ENCODE results near the gene SOX5. TPM values are rescaled to one million over a fixed set of nuclear protein-coding genes. Genes with fewer than 3 reads are reported as not detected.
"Not testable (repeated sequence)": the region's sequence is repeated elsewhere in the genome, so short reads cannot be mapped to it uniquely, and the experiment has no call there.

Gene SOX5
- polyA plus RNA-seq, 1 experiment: 6.7 TPM

GRCh38 chr12:23503544-23503943 is 445.9 kb downstream of the SOX5 start:
- no peak for DNase-seq (ENCODE audit: low read depth, low spot score)
- Histone ChIP-seq H3K27ac (ENCODE audit: low read depth, low read length) (no peak overlapping the region), H3K9me3 (ENCODE audit: control insufficient read depth, insufficient read depth, low read length) (no peaks in the 10 kb centered on the region), H3K4me3 (ENCODE audit: low read depth, low read length) (no peak overlapping the region), H3K27me3 (ENCODE audit: control insufficient read depth, insufficient read depth, low read length) (no peaks in the 10 kb centered on the region)
- POLR2A ChIA-PET: no interaction called here
- CTCF ChIA-PET: no interaction called here
- TF ChIP-seq CTCF (IDR thresholded peaks at IDR 0.05; ENCODE audit: low read depth, low read length): no peak

DNA sequence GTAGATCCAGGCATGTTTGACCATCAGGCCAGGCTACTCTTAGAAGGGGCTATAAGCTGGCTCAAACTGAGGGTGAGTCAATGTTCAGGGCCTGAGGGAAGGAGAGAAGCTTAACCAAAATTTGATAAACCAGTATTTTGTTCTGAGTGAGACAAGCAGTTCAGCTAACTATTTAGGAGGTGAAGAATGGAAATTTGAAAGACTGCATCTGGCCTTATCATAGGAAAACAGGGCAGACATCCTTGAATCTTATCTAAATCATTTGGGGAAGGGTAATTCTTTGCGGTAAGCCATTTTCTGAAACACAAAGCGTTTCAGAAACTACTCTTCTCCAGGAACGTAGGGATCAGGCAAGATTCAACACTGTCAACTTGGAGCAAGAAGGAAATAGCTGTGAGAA is 447.2 kb downstream of the SOX5 start:
- no peak for TF ChIP-seq CTCF (IDR thresholded peaks at IDR 0.05; ENCODE audit: low read depth, low read length)
- Histone ChIP-seq H3K27me3 (ENCODE audit: control insufficient read depth, insufficient read depth, low read length) (no peaks in the 10 kb centered on the region), H3K4me3 (ENCODE audit: low read depth, low read length) (no peak overlapping the region), H3K9me3 (ENCODE audit: control insufficient read depth, insufficient read depth, low read length) (no peaks in the 10 kb centered on the region), H3K27ac (ENCODE audit: low read depth, low read length) (no peak overlapping the region)
- DNase-seq (ENCODE audit: low read depth, low spot score): no peak
- ChIA-PET POLR2A (no interaction called here), CTCF (no interaction called here)

DNA sequence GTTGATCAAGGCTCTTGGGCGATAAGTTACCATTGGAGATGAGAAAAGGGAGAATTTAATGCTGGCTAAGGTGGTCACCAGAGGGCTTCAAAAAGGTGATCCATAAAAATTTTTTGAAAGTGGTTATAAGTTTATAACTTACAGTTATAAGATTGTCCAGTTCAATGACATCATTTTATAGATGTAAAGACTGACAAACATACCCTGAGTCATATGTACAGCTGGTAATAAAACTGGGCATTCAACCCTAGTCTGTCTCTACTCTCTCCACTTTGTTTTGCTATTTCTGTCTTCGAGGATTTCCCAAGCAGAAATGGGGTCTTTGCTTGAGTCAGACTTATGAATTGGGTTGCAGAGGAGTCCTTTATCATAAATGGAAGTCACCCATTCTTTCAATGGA is 454.0 kb downstream of the SOX5 start:
- ChIA-PET POLR2A (no interaction called here), CTCF (no interaction called here)
- H3K4me3 ChIP-seq (ENCODE audit: low read depth, low read length): no peak overlapping the region
- DNase-seq (ENCODE audit: low read depth, low spot score): no peak
- no peaks in the 10 kb centered on the region for H3K27me3 ChIP-seq (ENCODE audit: control insufficient read depth, insufficient read depth, low read length)
- no peaks in the 10 kb centered on the region for H3K9me3 ChIP-seq (ENCODE audit: control insufficient read depth, insufficient read depth, low read length)
- no peak overlapping the region for H3K27ac ChIP-seq (ENCODE audit: low read depth, low read length)
- no peak for TF ChIP-seq CTCF (IDR thresholded peaks at IDR 0.05; ENCODE audit: low read depth, low read length)

- Histone ChIP-seq H3K9me3 (ENCODE audit: control insufficient read depth, insufficient read depth, low read length) (no peaks in the 10 kb centered on the region), H3K4me3 (ENCODE audit: low read depth, low read length) (no peak overlapping the region), H3K27ac (ENCODE audit: low read depth, low read length) (no peak overlapping the region), H3K27me3 (ENCODE audit: control insufficient read depth, insufficient read depth, low read length) (no peaks in the 10 kb centered on the region)
- TF ChIP-seq CTCF (IDR thresholded peaks at IDR 0.05; ENCODE audit: low read depth, low read length): no peak
- no peak for DNase-seq (ENCODE audit: low read depth, low spot score)
- ChIA-PET POLR2A (no interaction called here), CTCF (no interaction called here)
These were observed 455.8 kb downstream of the SOX5 start for GRCh38 chr12:23493672-23494071.

GRCh38 chr12:23491029-23491428 is 458.4 kb downstream of the SOX5 start:
- POLR2A ChIA-PET; CTCF ChIA-PET; H3K4me3 ChIP-seq (ENCODE audit: low read depth, low read length); DNase-seq (ENCODE audit: low read depth, low spot score); H3K27ac ChIP-seq (ENCODE audit: low read depth, low read length); H3K27me3 ChIP-seq (ENCODE audit: control insufficient read depth, insufficient read depth, low read length); H3K9me3 ChIP-seq (ENCODE audit: control insufficient read depth, insufficient read depth, low read length): not testable (repeated sequence)

DNA sequence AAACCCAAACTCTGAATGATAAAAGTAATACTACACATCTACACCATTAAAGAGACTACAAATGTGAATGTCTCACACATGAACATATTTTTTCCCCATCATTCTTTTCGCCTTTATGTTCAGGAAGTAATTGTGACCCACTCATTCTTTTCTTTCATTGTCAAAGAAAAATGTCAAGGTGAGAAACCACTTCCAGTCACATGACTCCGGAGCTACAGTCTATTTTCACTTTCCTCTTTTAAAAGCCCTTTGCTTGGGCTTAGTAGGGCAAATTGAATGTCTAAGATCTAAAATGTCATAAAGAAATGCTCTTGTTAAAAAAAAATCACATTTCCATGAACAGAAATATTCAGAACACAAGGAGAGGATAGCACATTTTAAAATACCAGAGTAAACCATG is 461.3 kb downstream of the SOX5 start:
- H3K27ac ChIP-seq (ENCODE audit: low read depth, low read length): no peak overlapping the region
- no peak overlapping the region for H3K4me3 ChIP-seq (ENCODE audit: low read depth, low read length)
- DNase-seq (ENCODE audit: low read depth, low spot score): no peak
- CTCF ChIA-PET: no interaction called here
- no peaks in the 10 kb centered on the region for H3K27me3 ChIP-seq (ENCODE audit: control insufficient read depth, insufficient read depth, low read length)
- H3K9me3 ChIP-seq (ENCODE audit: control insufficient read depth, insufficient read depth, low read length): no peaks in the 10 kb centered on the region
- POLR2A ChIA-PET: no interaction called here
- TF ChIP-seq CTCF (IDR thresholded peaks at IDR 0.05; ENCODE audit: low read depth, low read length): no peak

Data from AG04450 (cell line).